ENCODE data around the gene DNAJA3. TPM values are rescaled to one million over a fixed set of nuclear protein-coding genes. Genes with fewer than 3 reads are reported as not detected.
A peak's percentile ranks its signal among the peaks of the same experiment; 100 is the strongest.

DNAJA3 gene
- total RNA-seq, 1 donor from 2014 or later = 27.3 TPM

GRCh38 chr16:4380119-4381063 is 45.3 kb upstream of the DNAJA3 start:
- no peaks in the 10 kb centered on the region for H3K27me3 ChIP-seq
- H3K79me2 ChIP-seq (ENCODE audit: low read depth) = no peaks in the 10 kb centered on the region
- no peak overlapping the region for H3K9ac ChIP-seq
- no peaks in the 10 kb centered on the region for H3F3A ChIP-seq (ENCODE audit: low read depth)
- H3K27ac ChIP-seq = no peak overlapping the region
- Mint-ChIP-seq H3K27me3 (ENCODE audit: insufficient read depth, low read depth) (peaks cover 4% of the 10 kb centered on the region), H3K9me3 (no peaks in the 10 kb centered on the region), H3K4me1 (peaks cover 30% of the 10 kb centered on the region), H3K27ac (peak overlapping the region; percentile 46), H3K4me3 (no peak overlapping the region), H3K36me3 (no peaks in the 10 kb centered on the region)
- H3K36me3 ChIP-seq = no peaks in the 10 kb centered on the region
- H3K4me2 ChIP-seq = no peak overlapping the region
- peaks cover 21% of the 10 kb centered on the region for H3K4me1 ChIP-seq
- DNase-seq (ENCODE audit: low spot score) = no peak
- H3K4me3 ChIP-seq = no peak overlapping the region
- TF ChIP-seq EZH2 (IDR thresholded peaks at IDR 0.05) (no peak), CTCF (IDR thresholded peaks at IDR 0.05) (no peak), EZH2phosphoT487 (IDR thresholded peaks at IDR 0.05) (no peak)
- no peaks in the 10 kb centered on the region for H3K9me3 ChIP-seq (ENCODE audit: low read depth)
- H2AFZ ChIP-seq (replicated peaks) = no peak overlapping the region
- H4K20me1 ChIP-seq (ENCODE audit: low read depth) = peaks cover 26% of the 10 kb centered on the region

GRCh38 chr16:4381072-4381934 is 44.4 kb upstream of the DNAJA3 start:
- no peak overlapping the region for H3K4me2 ChIP-seq
- H3K9me3 ChIP-seq (ENCODE audit: low read depth) = no peaks in the 10 kb centered on the region
- H3K27me3 ChIP-seq = no peaks in the 10 kb centered on the region
- H4K20me1 ChIP-seq (ENCODE audit: low read depth) = peaks cover 26% of the 10 kb centered on the region
- H3K36me3 ChIP-seq = no peaks in the 10 kb centered on the region
- no peaks in the 10 kb centered on the region for H3K36me3 Mint-ChIP-seq
- peaks cover 21% of the 10 kb centered on the region for H3K4me1 ChIP-seq
- peaks cover 4% of the 10 kb centered on the region for H3K27me3 Mint-ChIP-seq (ENCODE audit: insufficient read depth, low read depth)
- H3K4me3 ChIP-seq = no peak overlapping the region
- no peaks in the 10 kb centered on the region for H3F3A ChIP-seq (ENCODE audit: low read depth)
- DNase-seq (ENCODE audit: low spot score) = no peak
- no peak overlapping the region for H3K4me3 Mint-ChIP-seq
- H3K79me2 ChIP-seq (ENCODE audit: low read depth) = no peaks in the 10 kb centered on the region
- H2AFZ ChIP-seq (replicated peaks) = no peak overlapping the region
- no peak overlapping the region for H3K9ac ChIP-seq
- no peak overlapping the region for H3K27ac ChIP-seq
- H3K9me3 Mint-ChIP-seq = no peaks in the 10 kb centered on the region
- H3K4me1 Mint-ChIP-seq = peaks cover 30% of the 10 kb centered on the region
- TF ChIP-seq EZH2 (IDR thresholded peaks at IDR 0.05) (no peak), EZH2phosphoT487 (IDR thresholded peaks at IDR 0.05) (no peak), CTCF (IDR thresholded peaks at IDR 0.05) (no peak)
- no peak overlapping the region for H3K27ac Mint-ChIP-seq

GRCh38 chr16:4381935-4382794 is 43.5 kb upstream of the DNAJA3 start:
- Histone ChIP-seq H3K4me2 (no peak overlapping the region), H3K27ac (no peak overlapping the region), H4K20me1 (ENCODE audit: low read depth) (peaks cover 22% of the 10 kb centered on the region), H3K79me2 (ENCODE audit: low read depth) (no peaks in the 10 kb centered on the region), H3K9ac (no peak overlapping the region), H3K4me1 (peaks cover 16% of the 10 kb centered on the region), H3F3A (ENCODE audit: low read depth) (no peaks in the 10 kb centered on the region), H3K36me3 (no peaks in the 10 kb centered on the region), H3K4me3 (no peak overlapping the region), H2AFZ (replicated peaks) (no peak overlapping the region), H3K27me3 (no peaks in the 10 kb centered on the region), H3K9me3 (ENCODE audit: low read depth) (no peaks in the 10 kb centered on the region)
- Mint-ChIP-seq H3K9me3 (no peaks in the 10 kb centered on the region), H3K27me3 (ENCODE audit: insufficient read depth, low read depth) (peaks cover 6% of the 10 kb centered on the region), H3K4me3 (no peak overlapping the region), H3K36me3 (no peaks in the 10 kb centered on the region), H3K27ac (no peak overlapping the region), H3K4me1 (peaks cover 30% of the 10 kb centered on the region)
- DNase-seq (ENCODE audit: low spot score) = no peak
- no peak for TF ChIP-seq CTCF (IDR thresholded peaks at IDR 0.05)
- no peak for TF ChIP-seq EZH2phosphoT487 (IDR thresholded peaks at IDR 0.05)
- no peak for TF ChIP-seq EZH2 (IDR thresholded peaks at IDR 0.05)
